C1 segment of cervical spinal cord (tissue), 14 donors: ENCODE data around the gene HRH2.
"Not testable (repeated sequence)": the region's sequence is repeated elsewhere in the genome, so short reads cannot be mapped to it uniquely, and the experiment has no call there.

ENCODE experiments used
- DNase-seq, 14 donors: peaks; one replicate each; lab custom pipeline; 2025; lab: John Stamatoyannopoulos, UW

The HRH2 gene

DNA sequence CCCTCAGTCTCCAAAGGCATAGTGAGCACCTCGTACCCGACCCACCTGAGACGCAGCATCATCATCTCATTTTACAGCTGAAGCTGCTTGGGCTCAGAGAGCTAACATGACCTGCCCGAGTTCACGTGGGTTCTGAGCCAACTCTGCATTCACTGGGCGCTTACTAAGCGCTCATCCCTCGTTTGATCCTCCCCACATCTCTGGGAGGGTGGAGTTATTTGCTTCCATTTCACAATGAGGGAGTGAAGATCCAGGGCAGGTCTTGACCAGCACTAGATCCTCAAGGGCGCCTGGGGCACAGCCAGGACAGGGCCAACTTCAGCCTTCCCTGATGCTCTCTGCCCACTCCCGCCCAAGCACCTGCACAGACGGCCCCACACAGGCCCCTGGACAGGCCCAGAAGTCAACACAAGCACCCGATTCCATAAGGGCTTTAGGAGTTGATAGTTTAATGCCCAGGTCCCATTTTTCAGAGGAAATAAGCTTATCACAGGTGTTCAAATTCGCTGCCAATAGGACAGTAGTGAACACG lies 80.8 kb downstream of the HRH2 start:
- no peak for DNase-seq

DNA sequence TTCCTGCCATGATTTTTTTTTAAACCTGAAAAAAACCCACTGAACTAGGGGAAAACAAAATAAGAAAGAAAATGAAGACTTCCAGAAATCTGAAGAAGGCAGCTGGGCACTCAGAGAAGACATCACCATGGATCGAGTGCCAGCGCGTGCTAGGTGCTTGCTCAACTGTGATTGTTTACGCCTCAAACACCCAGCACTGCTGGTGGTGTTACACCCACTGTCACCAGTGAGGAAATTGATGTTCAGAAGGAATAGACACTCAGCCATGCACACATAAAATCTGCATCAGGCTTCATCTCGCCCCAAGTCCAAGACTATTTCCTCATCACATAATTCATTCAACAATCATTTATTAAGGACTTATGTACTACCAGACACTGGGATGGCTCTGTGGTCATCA lies 82.1 kb downstream of the HRH2 start:
- DNase-seq, result no peak

DNA sequence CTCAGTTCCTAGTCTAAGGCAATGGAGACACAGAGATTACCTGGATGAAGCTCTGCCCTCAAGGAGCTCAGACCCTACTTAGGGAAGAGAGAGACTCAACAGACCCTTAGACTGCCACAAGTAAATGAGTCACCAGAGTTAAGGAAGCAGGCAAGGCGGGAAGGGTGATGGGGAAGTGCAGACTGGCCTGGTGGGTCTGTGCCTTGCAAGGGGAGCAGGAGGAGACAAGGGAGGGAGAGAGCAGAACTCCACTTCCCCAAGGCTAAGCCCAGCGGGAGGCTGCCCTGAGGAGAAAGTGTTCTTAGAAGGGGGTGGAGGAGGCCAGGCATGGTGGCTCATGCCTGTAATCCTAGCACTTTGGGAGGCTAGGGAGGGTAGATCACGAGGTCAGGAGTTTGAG lies 83.7 kb downstream of the HRH2 start:
- DNase-seq, result no peak

DNA sequence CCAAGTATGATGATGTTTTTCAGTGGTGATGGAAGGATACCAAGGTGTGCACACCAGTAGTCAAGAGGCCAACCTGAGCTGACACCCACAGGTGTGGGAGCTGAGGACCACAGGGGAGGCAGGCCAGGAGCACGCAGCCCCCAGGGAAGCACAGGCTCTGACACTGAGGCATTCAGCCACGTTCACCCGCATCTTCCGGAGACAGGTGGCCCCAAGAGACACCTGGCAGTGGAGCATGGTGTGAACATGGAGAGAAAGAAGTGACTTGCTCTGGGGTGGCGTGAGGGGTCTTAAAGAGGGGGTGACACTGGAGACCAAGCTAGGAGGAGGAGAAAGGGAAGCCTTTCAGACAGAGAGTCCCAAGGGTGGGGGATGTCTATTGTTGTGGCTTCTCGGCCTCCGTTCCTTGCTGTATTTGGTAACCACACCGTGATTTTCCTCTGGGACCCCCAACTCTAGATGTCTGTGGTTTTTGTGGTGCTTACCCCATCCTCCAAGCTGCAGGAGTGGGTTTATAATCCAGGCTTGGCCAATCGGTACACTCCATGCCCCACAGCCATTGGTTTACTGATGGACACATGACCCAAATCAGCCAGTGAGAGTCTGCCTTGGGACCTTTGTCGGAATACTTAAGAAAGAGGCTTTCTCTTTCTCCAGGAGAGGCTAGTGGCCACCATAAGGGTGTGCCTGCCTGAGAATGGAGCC lies 84.6 kb downstream of the HRH2 start:
- no peak for DNase-seq

GRCh38 chr5:175743676-175744210 lies 85.9 kb downstream of the HRH2 start:
- no peak for DNase-seq

DNA sequence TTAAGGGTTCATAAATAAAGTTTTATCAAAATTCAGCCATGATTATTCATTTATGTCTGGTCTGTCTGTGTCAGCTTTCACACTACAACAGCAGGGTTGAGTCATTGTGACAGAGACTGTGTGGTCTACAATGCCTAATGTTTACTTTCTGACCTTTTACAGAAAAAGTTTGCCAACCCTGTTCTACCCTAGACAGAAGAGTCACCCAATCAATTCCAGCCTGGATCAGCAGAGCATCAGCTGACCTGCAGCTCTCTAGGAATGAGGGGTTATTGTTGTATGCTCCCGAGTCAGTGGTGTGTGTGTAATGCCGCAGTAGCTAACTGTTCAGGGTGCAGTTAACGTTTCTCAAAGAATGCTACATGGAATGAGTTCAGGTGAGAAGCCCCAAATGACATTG lies 87.3 kb downstream of the HRH2 start:
- DNase-seq, result no peak

- DNase-seq, result peak in 4 of 14 donors; percentile 4 to 57 (median 6)
These were observed 89.0 kb downstream of the HRH2 start for GRCh38 chr5:175746851-175747250.

- DNase-seq, result no peak
These were observed 89.7 kb downstream of the HRH2 start for GRCh38 chr5:175747539-175748060.

GRCh38 chr5:175748650-175749049 lies 90.8 kb downstream of the HRH2 start:
- DNase-seq, result peak in 1 of 14 donors; percentile 54

GRCh38 chr5:175749591-175749990 lies 91.7 kb downstream of the HRH2 start:
- DNase-seq, result no peak

GRCh38 chr5:175750511-175750931 lies 92.7 kb downstream of the HRH2 start:
- DNase-seq, result peak in 4 of 14 donors; percentile 13 to 96 (median 50)

DNA sequence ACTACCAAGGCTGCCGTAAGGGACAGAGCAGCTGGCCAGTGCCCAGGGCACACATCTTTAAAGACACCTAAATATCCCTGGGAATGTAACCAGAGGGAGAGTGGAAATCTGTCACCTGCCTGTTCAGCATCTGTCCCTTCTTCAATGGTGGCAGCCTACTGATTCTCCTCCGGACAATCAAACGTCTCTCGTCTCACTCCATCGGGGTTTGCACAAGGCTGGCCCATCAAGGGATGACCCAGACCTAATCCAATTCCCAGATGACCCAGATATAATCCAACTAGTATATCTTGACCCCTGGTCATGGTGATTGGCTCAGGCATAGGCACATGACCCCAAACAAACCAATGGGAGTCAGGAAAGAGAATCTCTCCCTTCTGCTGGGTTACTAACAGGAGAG lies 93.5 kb downstream of the HRH2 start:
- DNase-seq, result no peak

DNA sequence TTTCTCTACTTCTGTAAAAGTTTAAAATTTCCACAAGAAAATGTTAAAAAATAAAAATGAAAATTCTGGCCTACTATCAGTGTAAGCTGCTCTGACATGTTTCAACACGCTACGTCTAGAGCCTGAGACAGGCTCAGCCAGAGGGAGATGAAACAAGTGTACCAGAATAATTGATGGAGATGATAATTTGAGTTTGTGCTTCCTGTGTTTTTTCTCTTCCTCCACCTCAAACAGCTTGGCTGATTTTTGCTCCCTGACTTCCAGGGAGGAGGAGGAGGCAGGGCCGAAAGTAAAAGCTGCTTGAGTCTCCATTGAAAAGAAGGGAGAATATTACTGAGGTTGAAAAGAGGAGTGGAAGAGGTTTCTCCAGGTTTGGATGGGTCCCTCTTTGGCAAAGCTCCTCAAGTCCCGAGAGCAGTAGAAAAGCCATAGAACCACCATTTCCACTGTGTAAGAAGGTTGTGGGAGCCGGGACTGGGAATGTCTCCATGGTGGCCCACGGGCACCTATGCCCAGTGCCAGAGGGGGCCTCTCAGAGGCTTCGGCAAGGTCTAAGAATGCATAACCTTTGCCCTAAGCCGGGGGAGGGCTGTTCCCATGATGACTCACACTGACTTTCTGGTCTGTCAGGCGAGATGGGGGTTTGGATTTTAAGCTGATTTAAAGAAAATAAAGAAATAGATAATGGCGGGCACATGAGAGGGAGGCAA lies 95.1 kb downstream of the HRH2 start:
- DNase-seq, result peak in 1 of 14 donors; percentile 80

DNA sequence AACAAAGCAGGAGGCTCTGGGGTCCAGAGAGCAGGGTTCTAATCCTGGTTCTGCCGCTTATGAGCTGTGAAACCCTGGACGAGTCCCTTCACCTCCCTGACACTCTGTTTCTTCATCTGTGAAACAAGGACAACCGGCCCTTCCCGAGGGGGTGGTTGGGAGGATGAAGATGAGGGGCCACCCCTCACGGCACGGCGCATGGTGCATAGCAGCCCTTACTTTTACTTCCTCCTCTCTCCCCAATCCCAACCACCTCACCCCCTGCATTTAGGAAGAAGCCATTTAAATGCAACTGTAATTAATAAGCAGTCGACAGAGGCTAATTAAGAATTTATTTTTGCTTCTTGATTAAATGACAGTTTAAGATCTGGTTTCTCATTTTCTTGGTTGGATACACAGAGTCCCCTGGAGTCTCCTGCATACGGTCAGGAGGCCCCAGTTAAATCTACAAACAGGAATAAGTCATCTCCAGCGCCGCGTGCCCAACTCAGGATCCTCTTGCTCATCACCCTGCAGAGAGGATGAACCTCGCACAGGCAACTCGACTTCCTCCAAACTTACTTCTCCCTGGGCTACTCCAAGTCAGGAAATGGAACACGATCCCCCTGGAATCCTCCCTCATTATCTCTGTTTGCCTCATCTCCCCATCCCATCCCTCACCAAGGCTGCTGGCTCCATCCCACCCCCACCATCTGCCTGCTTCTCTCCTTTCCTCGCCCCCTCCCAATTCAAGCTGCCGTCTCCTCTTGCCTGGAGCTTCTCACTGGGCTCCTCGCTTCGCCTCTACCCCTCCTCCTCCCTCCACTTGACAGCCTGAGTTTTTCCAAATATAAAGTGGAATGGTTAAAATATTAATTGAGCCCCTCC lies 95.9 kb downstream of the HRH2 start:
- no peak for DNase-seq

DNA sequence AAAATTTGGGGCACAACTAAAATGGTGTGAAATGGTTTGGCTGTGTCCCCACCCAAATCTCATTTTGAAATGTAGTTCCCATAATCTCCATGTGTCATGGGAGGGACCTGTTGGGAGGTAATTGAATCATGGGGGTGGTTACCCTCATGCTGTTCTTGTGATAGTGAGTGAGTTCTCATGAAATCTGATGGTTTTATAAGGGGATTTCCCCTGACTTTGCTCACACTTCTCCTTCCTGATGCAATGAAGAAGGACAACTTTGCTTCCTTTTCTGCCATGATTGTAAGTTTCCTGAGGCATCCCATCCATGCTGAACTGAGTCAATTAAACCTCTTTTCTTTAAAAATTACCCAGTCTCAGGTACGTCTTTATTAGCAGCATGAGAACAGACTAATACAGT lies 102.1 kb downstream of the HRH2 start:
- DNase-seq, result not testable (repeated sequence)
